Esophagus muscularis mucosa (tissue), 3 donors: ENCODE data around the gene ETFB.

Experiments used
- POLR2AphosphoS5 ChIP-seq, 2 donors: sonication (generic); formaldehyde crosslinking; IDR thresholded peaks; one replicate each; pipeline ENCODE4 v1.6.1; 2017; ENCODE audit warnings: antibody characterized with exemption in 2 of 2
- TF ChIP-seq, protein P1 (sequence below), 3 experiments: fragments of 200-600 bp in 2 of 3; fragments of 450-650 bp in 1 of 3; sonication (generic) in 2 of 3; IDR thresholded peaks; one replicate each; pipeline ENCODE4 v1.5.1; 2017 to 2019; ENCODE audit warnings: antibody characterized with exemption in 3 of 3, mild to moderate bottlenecking in 2 of 3, moderate library complexity in 1 of 3

GRCh38 chr19:51333836-51334460 is 32.2 kb downstream of the ETFB start:
- TF ChIP-seq, protein P1, sequence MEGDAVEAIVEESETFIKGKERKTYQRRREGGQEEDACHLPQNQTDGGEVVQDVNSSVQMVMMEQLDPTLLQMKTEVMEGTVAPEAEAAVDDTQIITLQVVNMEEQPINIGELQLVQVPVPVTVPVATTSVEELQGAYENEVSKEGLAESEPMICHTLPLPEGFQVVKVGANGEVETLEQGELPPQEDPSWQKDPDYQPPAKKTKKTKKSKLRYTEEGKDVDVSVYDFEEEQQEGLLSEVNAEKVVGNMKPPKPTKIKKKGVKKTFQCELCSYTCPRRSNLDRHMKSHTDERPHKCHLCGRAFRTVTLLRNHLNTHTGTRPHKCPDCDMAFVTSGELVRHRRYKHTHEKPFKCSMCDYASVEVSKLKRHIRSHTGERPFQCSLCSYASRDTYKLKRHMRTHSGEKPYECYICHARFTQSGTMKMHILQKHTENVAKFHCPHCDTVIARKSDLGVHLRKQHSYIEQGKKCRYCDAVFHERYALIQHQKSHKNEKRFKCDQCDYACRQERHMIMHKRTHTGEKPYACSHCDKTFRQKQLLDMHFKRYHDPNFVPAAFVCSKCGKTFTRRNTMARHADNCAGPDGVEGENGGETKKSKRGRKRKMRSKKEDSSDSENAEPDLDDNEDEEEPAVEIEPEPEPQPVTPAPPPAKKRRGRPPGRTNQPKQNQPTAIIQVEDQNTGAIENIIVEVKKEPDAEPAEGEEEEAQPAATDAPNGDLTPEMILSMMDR (IDR thresholded peaks at IDR 0.05), result no peak
- TF ChIP-seq POLR2AphosphoS5 (IDR thresholded peaks at IDR 0.05), result no peak
